Tibial nerve (tissue), 4 donors: Measurements from ENCODE around the gene TSSC4. TPM values are rescaled to one million over a fixed set of nuclear protein-coding genes. Genes with fewer than 3 reads are reported as not detected.

Experiments
- DNase-seq, 2 donors: peaks; one replicate each; pipeline ENCODE4 v3.0.0-alpha.2; 2019; ENCODE audit warnings: low spot score in 2 of 2
- H3K27ac ChIP-seq, 4 donors: fragments of 200-600 bp; sonication (generic) in 3 of 4; one replicate each; pipeline ENCODE4 v1.5.1; 2017 to 2019; ENCODE audit warnings: mild to moderate bottlenecking in 1 of 4
- H3K27me3 ChIP-seq, 2 donors: fragments of 200-600 bp; sonication (generic) in 1 of 2; one replicate each; pipeline versions ENCODE4 v1.5.1 to v1.6.0; 2017 to 2019
- H3K36me3 ChIP-seq, 3 donors: fragments of 200-600 bp; sonication (generic); one replicate each; pipeline ENCODE4 v1.5.1; 2018 to 2019
- H3K4me1 ChIP-seq, 4 donors: fragments of 200-600 bp; sonication (generic) in 3 of 4; one replicate each; pipeline ENCODE4 v1.5.1; 2017 to 2019
- H3K4me3 ChIP-seq, 4 donors: fragments of 200-600 bp; sonication (generic) in 3 of 4; one replicate each; pipeline ENCODE4 v1.5.1; 2017 to 2019; ENCODE audit warnings: mild to moderate bottlenecking in 1 of 4, moderate library complexity in 1 of 4
- H3K9me3 ChIP-seq, 4 donors: fragments of 200-600 bp; sonication (generic) in 3 of 4; one replicate each; pipeline ENCODE4 v1.5.1; 2017 to 2019
- CTCF ChIP-seq, 5 experiments: fragments of 200-600 bp in 3 of 5; fragments of 450-650 bp in 2 of 5; sonication (generic) in 3 of 5; IDR thresholded peaks; one replicate each; pipeline ENCODE4 v1.5.1; 2016 to 2019; ENCODE audit warnings: antibody characterized with exemption in 5 of 5, mild to moderate bottlenecking in 3 of 5, moderate library complexity in 2 of 5
- EP300 ChIP-seq, 2 donors: sonication (generic); formaldehyde crosslinking; IDR thresholded peaks; one replicate each; pipeline ENCODE4 v1.6.1; 2017; ENCODE audit warnings: antibody characterized with exemption in 2 of 2, mild to moderate bottlenecking in 1 of 2
- POLR2A ChIP-seq, 2 donors: fragments of 450-650 bp; IDR thresholded peaks; one replicate each; pipeline ENCODE4 v1.6.1; 2017; ENCODE audit warnings: antibody characterized with exemption in 2 of 2, mild to moderate bottlenecking in 2 of 2, moderate library complexity in 2 of 2
- WGBS, 2 donors: methylation state at CpG; one replicate each; pipeline ENCODE4 v1.1.5; 2018; 5-methylcytosine and 5-hydroxymethylcytosine counted together
- total RNA-seq, 4 donors: library from RNA; depleted of rRNA; stranded (reverse); fragments of >200 nt; gene quantifications; one replicate each; pipeline ENCODE4 v1.1.0, GENCODE V29; 2016

TSSC4 gene
- total RNA-seq, 4 donors from 2014 or later = 44.8 to 54.3 (median 49.1) TPM

- H3K9me3 ChIP-seq = no peaks in the 10 kb centered on the region
- H3K27me3 ChIP-seq = no peaks in the 10 kb centered on the region
- H3K4me3 ChIP-seq = no peak overlapping the region
- 45 to 47% methylated on average over 5 to 7 of the region's 7 CpGs for WGBS, 2 donors
- TF ChIP-seq CTCF (IDR thresholded peaks at IDR 0.05) (no peak), POLR2A (IDR thresholded peaks at IDR 0.05) (no peak), EP300 (IDR thresholded peaks at IDR 0.05) (no peak)
- DNase-seq = no peak
- H3K36me3 ChIP-seq = peaks cover 0 to 74% (median 24%) of the 10 kb centered on the region in 3 donors
- peak overlapping the region; percentile 95 to 100 (median 97) for H3K27ac ChIP-seq
- H3K4me1 ChIP-seq = peaks cover 0 to 48% (median 24%) of the 10 kb centered on the region in 4 donors
Observed at GRCh38 chr11:2398664-2399355, 1.7 kb upstream of the TSSC4 start.

GRCh38 chr11:2399488-2400068, 972 bp upstream of the TSSC4 start:
- no peaks in the 10 kb centered on the region for H3K27me3 ChIP-seq
- WGBS, 2 donors = 18 to 41% methylated on average over 3 to 8 of the region's 23 CpGs
- TF ChIP-seq CTCF (IDR thresholded peaks at IDR 0.05) (no peak), POLR2A (IDR thresholded peaks at IDR 0.05) (no peak), EP300 (IDR thresholded peaks at IDR 0.05) (no peak)
- H3K36me3 ChIP-seq = peaks cover 0 to 74% (median 19%) of the 10 kb centered on the region in 3 donors
- no peaks in the 10 kb centered on the region for H3K9me3 ChIP-seq
- peak overlapping the region; percentile 95 to 100 (median 97) for H3K27ac ChIP-seq
- peak overlapping the region; percentile 64 to 80 (median 64) for H3K4me3 ChIP-seq
- no peak for DNase-seq
- H3K4me1 ChIP-seq = peaks cover 0 to 40% (median 24%) of the 10 kb centered on the region in 4 donors

- no peaks in the 10 kb centered on the region for H3K9me3 ChIP-seq
- peaks cover 0 to 36% (median 24%) of the 10 kb centered on the region in 4 donors for H3K4me1 ChIP-seq
- H3K27me3 ChIP-seq = no peaks in the 10 kb centered on the region
- peaks cover 0 to 72% (median 13%) of the 10 kb centered on the region in 3 donors for H3K36me3 ChIP-seq
- DNase-seq = no peak
- H3K27ac ChIP-seq = peak overlapping the region; percentile 37 to 96 (median 90)
- TF ChIP-seq CTCF (IDR thresholded peaks at IDR 0.05) (no peak), POLR2A (IDR thresholded peaks at IDR 0.05) (no peak), EP300 (IDR thresholded peaks at IDR 0.05) (no peak)
- peak overlapping the region; percentile 64 to 100 (median 72) for H3K4me3 ChIP-seq
- WGBS, 2 donors = 0 to 1% methylated on average over 27 to 32 of the region's 55 CpGs
Observed at GRCh38 chr11:2400762-2401435, 349 bp downstream of the TSSC4 start.

- no peak for DNase-seq
- H3K4me1 ChIP-seq = peaks cover 0 to 36% (median 24%) of the 10 kb centered on the region in 4 donors
- 40 to 42% methylated on average over 10 to 12 of the region's 12 CpGs for WGBS, 2 donors
- TF ChIP-seq CTCF (IDR thresholded peaks at IDR 0.05) = no peak
- TF ChIP-seq EP300 (IDR thresholded peaks at IDR 0.05) = no peak
- TF ChIP-seq POLR2A (IDR thresholded peaks at IDR 0.05) = no peak
- H3K4me3 ChIP-seq = peak overlapping the region; percentile 64 to 100 (median 72)
- peaks cover 0 to 66% (median 12%) of the 10 kb centered on the region in 3 donors for H3K36me3 ChIP-seq
- H3K27me3 ChIP-seq = no peaks in the 10 kb centered on the region
- H3K27ac ChIP-seq = peak overlapping the region in 3 of 4 donors; percentile 89 to 96 (median 90)
- no peaks in the 10 kb centered on the region for H3K9me3 ChIP-seq
Observed at GRCh38 chr11:2401436-2401984, 960 bp downstream of the TSSC4 start.
